Measurements from ENCODE around the gene ATP1A3. TPM values are rescaled to one million over a fixed set of nuclear protein-coding genes. Genes with fewer than 3 reads are reported as not detected.

The ATP1A3 gene
- total RNA-seq, 1 donor from 2014 or later, result 23.2 TPM

DNA sequence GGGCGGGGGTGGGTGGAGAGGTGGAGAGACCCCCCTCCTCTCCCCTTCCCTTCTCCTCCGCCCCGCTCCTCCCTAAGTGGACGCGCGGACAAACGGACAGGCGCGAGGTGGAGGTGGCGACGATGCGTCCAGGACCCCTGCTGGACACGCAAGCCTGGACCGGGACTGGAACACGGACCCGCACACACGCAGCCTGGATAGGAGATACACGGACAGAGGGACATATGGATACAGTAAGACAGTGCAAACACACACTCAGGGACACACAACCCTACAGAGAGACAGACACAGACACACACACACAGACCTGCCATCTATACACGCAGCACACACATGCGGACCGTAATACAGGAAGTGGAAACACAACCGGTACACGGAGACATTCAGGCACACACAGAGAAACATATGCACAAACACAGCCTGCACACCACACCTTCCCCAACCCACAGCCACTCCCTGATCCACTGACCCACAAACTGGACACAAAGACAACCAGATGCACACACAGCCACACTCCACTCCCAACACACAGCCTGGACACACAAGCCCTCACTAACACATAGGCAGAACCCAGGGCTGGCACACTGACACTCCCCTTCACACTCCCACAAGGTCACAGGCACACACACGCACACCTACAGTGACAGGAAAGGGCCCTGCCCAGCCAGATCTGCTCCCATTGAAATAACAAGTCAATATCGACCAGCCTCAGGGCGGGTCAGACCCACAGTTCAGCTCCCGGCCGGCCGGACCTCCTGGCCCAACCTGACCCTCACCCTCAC lies 65.1 kb downstream of the ATP1A3 start:
- DNase-seq (ENCODE audit: low read depth, low spot score), result no peak
- peaks cover 8% of the 10 kb centered on the region for H3K4me1 Mint-ChIP-seq

DNA sequence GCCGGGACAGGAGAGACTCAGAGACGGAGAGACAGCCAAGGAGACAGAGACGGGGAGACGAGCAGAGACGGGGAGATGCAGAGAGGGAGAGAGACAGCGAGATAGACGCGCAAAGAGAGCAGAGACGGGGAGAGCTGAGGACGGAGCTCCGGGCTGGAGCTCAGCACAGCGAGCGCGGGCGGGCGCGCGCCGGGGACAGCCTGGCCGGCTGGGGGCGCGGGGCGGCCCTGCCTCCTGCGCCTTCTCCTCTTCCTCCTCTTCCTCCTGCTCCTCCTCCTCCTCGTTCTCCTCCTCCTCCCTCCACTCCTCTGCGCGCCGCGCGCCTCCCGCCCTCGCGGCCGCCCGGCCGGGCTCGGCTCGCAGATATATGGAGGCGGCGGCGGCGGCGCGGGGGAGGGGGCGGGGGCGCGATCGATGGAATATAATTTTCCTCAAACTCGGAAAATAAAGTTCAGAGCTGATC lies 65.8 kb downstream of the ATP1A3 start, which contains the start of gene ERFL:
ERFL (minus strand) TSS at position 229 of the 463 bp plus-strand sequence. CDS start 15,530 bp downstream, outside the sequence.
- H3K27me3 Mint-ChIP-seq (ENCODE audit: low read depth), result peaks cover 53% of the 10 kb centered on the region
- TF ChIP-seq, protein P1, sequence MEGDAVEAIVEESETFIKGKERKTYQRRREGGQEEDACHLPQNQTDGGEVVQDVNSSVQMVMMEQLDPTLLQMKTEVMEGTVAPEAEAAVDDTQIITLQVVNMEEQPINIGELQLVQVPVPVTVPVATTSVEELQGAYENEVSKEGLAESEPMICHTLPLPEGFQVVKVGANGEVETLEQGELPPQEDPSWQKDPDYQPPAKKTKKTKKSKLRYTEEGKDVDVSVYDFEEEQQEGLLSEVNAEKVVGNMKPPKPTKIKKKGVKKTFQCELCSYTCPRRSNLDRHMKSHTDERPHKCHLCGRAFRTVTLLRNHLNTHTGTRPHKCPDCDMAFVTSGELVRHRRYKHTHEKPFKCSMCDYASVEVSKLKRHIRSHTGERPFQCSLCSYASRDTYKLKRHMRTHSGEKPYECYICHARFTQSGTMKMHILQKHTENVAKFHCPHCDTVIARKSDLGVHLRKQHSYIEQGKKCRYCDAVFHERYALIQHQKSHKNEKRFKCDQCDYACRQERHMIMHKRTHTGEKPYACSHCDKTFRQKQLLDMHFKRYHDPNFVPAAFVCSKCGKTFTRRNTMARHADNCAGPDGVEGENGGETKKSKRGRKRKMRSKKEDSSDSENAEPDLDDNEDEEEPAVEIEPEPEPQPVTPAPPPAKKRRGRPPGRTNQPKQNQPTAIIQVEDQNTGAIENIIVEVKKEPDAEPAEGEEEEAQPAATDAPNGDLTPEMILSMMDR (conservative IDR thresholded peaks at IDR 0.05), result peak; percentile 9
- H3K9me3 Mint-ChIP-seq, result no peaks in the 10 kb centered on the region
- H3K27ac Mint-ChIP-seq (ENCODE audit: unreplicated experiment), result no peak within 1 kb of the TSS
- no peak for DNase-seq (ENCODE audit: low read depth, low spot score)
- H3K36me3 Mint-ChIP-seq (ENCODE audit: low read depth), result no peaks in the 10 kb centered on the region
- H3K4me3 Mint-ChIP-seq, result peak within 1 kb of the TSS; percentile 63
- peaks cover 9% of the 10 kb centered on the region for H3K4me1 Mint-ChIP-seq

More for the DNA sequence above, 65.1 kb downstream of the ATP1A3 start:
- Mint-ChIP-seq H3K27me3 (ENCODE audit: low read depth) (peaks cover 57% of the 10 kb centered on the region), H3K9me3 (no peaks in the 10 kb centered on the region), H3K4me3 (peak overlapping the region; percentile 63), H3K27ac (ENCODE audit: unreplicated experiment) (no peak overlapping the region), H3K36me3 (ENCODE audit: low read depth) (no peaks in the 10 kb centered on the region)
- TF ChIP-seq, protein P1 (conservative IDR thresholded peaks at IDR 0.05), result no peak

DNA sequence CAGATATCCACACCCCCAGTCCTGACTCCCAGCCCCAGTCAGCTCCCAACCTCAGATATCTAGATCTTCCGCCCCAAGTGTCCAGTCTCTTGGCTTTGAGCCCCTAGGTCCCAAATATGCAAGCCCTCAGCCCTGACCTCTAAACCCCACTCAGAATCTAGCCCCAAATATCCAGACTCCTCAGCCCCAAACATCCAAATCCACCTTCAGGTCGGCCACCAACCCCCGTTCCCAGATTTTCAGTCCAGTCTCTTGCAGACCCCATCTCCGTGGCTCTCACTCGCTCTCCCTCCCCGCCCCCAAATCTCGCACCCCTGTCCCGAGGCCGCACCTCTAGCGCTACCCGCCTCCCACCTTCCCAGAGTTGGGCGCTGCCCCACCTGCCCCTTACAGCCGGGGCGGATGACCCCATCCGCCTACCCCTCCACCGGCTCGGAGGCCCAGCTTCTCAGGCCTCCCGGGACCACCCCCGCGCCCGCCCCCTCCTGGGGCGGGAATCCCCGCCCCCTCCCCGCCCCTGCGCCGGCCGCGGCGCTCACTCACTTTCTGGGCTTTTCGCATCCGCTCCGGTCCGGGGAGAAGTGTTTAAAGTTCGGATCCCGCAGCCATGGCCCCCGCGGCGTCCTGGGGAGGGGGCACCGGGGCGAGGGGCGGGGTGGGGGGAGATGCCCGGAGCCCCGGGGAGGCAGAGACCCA lies 66.4 kb downstream of the ATP1A3 start:
- Mint-ChIP-seq H3K4me3 (no peak overlapping the region), H3K27me3 (ENCODE audit: low read depth) (peaks cover 50% of the 10 kb centered on the region), H3K4me1 (peaks cover 12% of the 10 kb centered on the region), H3K36me3 (ENCODE audit: low read depth) (no peaks in the 10 kb centered on the region), H3K27ac (ENCODE audit: unreplicated experiment) (no peak overlapping the region), H3K9me3 (no peaks in the 10 kb centered on the region)
- no peak for DNase-seq (ENCODE audit: low read depth, low spot score)
- TF ChIP-seq, protein P1 (conservative IDR thresholded peaks at IDR 0.05), result no peak

DNA sequence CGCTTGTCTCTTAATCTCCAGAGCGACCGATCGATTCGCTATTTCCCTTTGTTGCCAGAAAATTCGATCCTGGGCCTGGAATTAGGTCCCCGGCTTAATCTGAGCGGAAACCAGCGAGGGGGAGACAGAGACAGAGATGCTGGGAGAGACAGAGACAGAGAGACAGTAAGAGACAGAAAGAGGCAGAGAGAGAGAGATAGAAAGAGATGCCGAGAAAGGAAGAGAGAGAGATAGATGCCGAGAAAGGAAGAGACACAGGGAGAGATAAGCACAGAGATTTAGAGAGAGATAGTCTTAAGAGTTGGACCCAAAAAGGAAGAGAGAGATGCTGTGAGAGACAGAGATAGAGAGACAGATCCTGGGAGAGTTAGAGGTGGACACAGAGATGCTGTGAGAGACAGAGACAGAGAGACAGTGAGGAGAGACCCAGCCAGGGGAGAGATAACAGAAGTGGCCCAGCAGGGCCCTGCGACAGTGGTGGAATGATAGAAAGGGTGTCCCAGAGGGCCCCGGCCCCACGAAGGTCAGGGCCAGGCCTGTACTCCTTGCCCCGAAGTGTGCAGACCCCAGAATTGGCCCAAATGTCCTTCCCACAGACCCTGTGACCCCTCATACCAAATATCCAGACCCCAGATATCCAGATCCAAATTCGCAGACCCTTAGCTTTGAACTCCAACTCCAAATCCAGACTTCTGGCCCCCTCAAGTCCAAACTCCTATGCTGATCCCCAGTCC lies 67.1 kb downstream of the ATP1A3 start:
- H3K9me3 Mint-ChIP-seq, result no peaks in the 10 kb centered on the region
- no peak overlapping the region for H3K27ac Mint-ChIP-seq (ENCODE audit: unreplicated experiment)
- peaks cover 15% of the 10 kb centered on the region for H3K4me1 Mint-ChIP-seq
- TF ChIP-seq, protein P1 (conservative IDR thresholded peaks at IDR 0.05), result no peak
- peaks cover 48% of the 10 kb centered on the region for H3K27me3 Mint-ChIP-seq (ENCODE audit: low read depth)
- H3K36me3 Mint-ChIP-seq (ENCODE audit: low read depth), result no peaks in the 10 kb centered on the region
- no peak for DNase-seq (ENCODE audit: low read depth, low spot score)
- H3K4me3 Mint-ChIP-seq, result no peak overlapping the region

GRCh38 chr19:41926028-41926762 lies 67.8 kb downstream of the ATP1A3 start:
- no peak for DNase-seq (ENCODE audit: low read depth, low spot score)
- Mint-ChIP-seq H3K27me3 (ENCODE audit: low read depth) (peaks cover 47% of the 10 kb centered on the region), H3K9me3 (no peaks in the 10 kb centered on the region)

More at GRCh38 chr19:41926028-41926762, 67.8 kb downstream of the ATP1A3 start:
- Mint-ChIP-seq H3K36me3 (ENCODE audit: low read depth) (no peaks in the 10 kb centered on the region), H3K27ac (ENCODE audit: unreplicated experiment) (no peak overlapping the region), H3K4me1 (peaks cover 15% of the 10 kb centered on the region), H3K4me3 (no peak overlapping the region)
- TF ChIP-seq, protein P1 (conservative IDR thresholded peaks at IDR 0.05), result no peak
